Bronchial epithelial cell (primary cell): ENCODE results near the gene FOXJ2. TPM values are rescaled to one million over a fixed set of nuclear protein-coding genes. Genes with fewer than 3 reads are reported as not detected.
A peak's percentile ranks its signal among the peaks of the same experiment; 100 is the strongest.
"Not testable (repeated sequence)": the region's sequence is repeated elsewhere in the genome, so short reads cannot be mapped to it uniquely, and the experiment has no call there.

Experiments used
- DNase-seq: peaks from one replicate; pipeline ENCODE4 v3.0.0-alpha.2; 2010; ENCODE audit warnings: low read depth
- FAIRE-seq: peaks from 2 replicates; lab custom pipeline; 2011; peaks lifted over from hg19 to GRCh38; lab: Jason Lieb, UNC
- H3K27me3 ChIP-seq: 2 replicates; pipeline ENCODE4 v1.5.1; 2011; ENCODE audit warnings: low read length; ENCODE audit not compliant: control insufficient read depth, insufficient read depth
- H3K36me3 ChIP-seq: 2 replicates; pipeline ENCODE4 v1.5.1; 2011; ENCODE audit warnings: low read length; ENCODE audit not compliant: control insufficient read depth, insufficient read depth
- H3K4me3 ChIP-seq: 2 replicates; pipeline ENCODE4 v1.5.1; 2011; ENCODE audit warnings: mild to moderate bottlenecking, low read depth, low read length, control low read depth
- CTCF ChIP-seq: IDR thresholded peaks from 2 replicates; pipeline ENCODE4 v1.5.1; 2011; ENCODE audit warnings: mild to moderate bottlenecking, moderate library complexity, low read length, control low read depth, inconsistent platforms; ENCODE audit not compliant: insufficient read depth, severe bottlenecking
- total RNA-seq: library from RNA; depleted of rRNA; stranded (reverse); fragments of >200 nt; gene quantifications from 2 replicates; pipeline ENCODE4 v1.2.1, GENCODE V29; 2014

Gene FOXJ2
- total RNA-seq, 1 donor from 2014 or later: 3.4 TPM

GRCh38 chr12:8012651-8013309 is 19.7 kb upstream of the FOXJ2 start:
- DNase-seq: peak; percentile 30
- TF ChIP-seq CTCF: no peak
- no peak for FAIRE-seq
- no peaks in the 10 kb centered on the region for H3K27me3 ChIP-seq
- no peak overlapping the region for H3K4me3 ChIP-seq
- no peaks in the 10 kb centered on the region for H3K36me3 ChIP-seq

- FAIRE-seq (no peak), DNase-seq (no peak)
- H3K4me3 ChIP-seq: no peak overlapping the region
- H3K36me3 ChIP-seq: no peaks in the 10 kb centered on the region
- no peak for TF ChIP-seq CTCF
- peaks cover 2% of the 10 kb centered on the region for H3K27me3 ChIP-seq
Observed at GRCh38 chr12:8014836-8015235, 17.7 kb upstream of the FOXJ2 start.

GRCh38 chr12:8018213-8018612 is 14.3 kb upstream of the FOXJ2 start:
- not testable (repeated sequence) for FAIRE-seq, H3K4me3 ChIP-seq, H3K36me3 ChIP-seq, DNase-seq, H3K27me3 ChIP-seq

GRCh38 chr12:8018666-8019581 is 13.6 kb upstream of the FOXJ2 start:
- no peak overlapping the region for H3K4me3 ChIP-seq
- DNase-seq (no peak), FAIRE-seq (peak; percentile 50)
- peaks cover 2% of the 10 kb centered on the region for H3K27me3 ChIP-seq
- no peak for TF ChIP-seq CTCF
- no peaks in the 10 kb centered on the region for H3K36me3 ChIP-seq

GRCh38 chr12:8026291-8026900 is 6.1 kb upstream of the FOXJ2 start:
- H3K4me3 ChIP-seq: peak overlapping the region; percentile 90
- DNase-seq (peak; percentile 95), FAIRE-seq (no peak)

More at GRCh38 chr12:8026291-8026900, 6.1 kb upstream of the FOXJ2 start:
- no peak for TF ChIP-seq CTCF
- Histone ChIP-seq H3K27me3 (no peaks in the 10 kb centered on the region), H3K36me3 (no peaks in the 10 kb centered on the region)
